ENCODE data around the gene CA5A. TPM values are rescaled to one million over a fixed set of nuclear protein-coding genes. Genes with fewer than 3 reads are reported as not detected.

The CA5A gene
- total and polyA plus RNA-seq, 2 of the 4 experiments (the other 2 are of a cell fraction): not detected

DNA sequence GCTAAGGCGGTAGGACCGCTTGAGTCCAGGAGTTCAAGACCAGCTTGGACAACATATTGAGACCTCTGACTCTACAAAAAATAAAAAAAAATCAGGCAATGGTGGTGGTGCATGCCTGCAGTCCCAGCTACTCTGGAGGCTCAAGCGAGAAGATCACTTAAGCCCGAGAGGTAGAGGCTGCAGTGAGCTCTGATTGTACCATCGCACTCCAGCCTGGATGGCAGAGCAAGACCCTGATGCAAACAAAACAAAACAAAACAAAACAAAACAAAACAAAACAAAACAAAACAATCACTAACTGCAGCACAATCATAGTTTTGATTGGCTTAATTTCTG lies 12.4 kb upstream of the CA5A start:
- Histone ChIP-seq H3K9ac (ENCODE audit: low read depth, low read length) (no peak overlapping the region), H3K27me3 (ENCODE audit: control insufficient read depth, insufficient read depth, low read length) (no peaks in the 10 kb centered on the region), H4K5ac (ENCODE audit: low read depth, low read length) (no peak overlapping the region), H3K4me2 (ENCODE audit: low read depth, low read length) (no peak overlapping the region), H3K4me1 (ENCODE audit: control insufficient read depth, insufficient read depth, low read length) (peaks cover 4% of the 10 kb centered on the region), H3K56ac (ENCODE audit: extremely low read depth, insufficient read depth, low read length) (no peak overlapping the region), H2AK9ac (replicated peaks; ENCODE audit: low read depth, low read length, poor library complexity) (no peak overlapping the region), H3K23ac (ENCODE audit: low read depth, low read length) (no peak overlapping the region), H4K91ac (ENCODE audit: insufficient read depth, low read depth, low read length) (no peak overlapping the region), H3K9me3 (ENCODE audit: control insufficient read depth, insufficient read depth, low read length) (no peaks in the 10 kb centered on the region), H3K4ac (ENCODE audit: low read depth, low read length) (no peak overlapping the region), H3K14ac (replicated peaks; ENCODE audit: low read depth, low read length) (no peak overlapping the region), H3K27ac (ENCODE audit: insufficient read depth, low read length) (no peak overlapping the region), H2BK120ac (ENCODE audit: low read depth, low read length) (no peak overlapping the region), H2AK5ac (ENCODE audit: low read depth, low read length) (no peak overlapping the region), H3K9me1 (ENCODE audit: insufficient read depth, low read length) (peaks cover 6% of the 10 kb centered on the region; the same call in 1 of the 2 replicates), H4K20me1 (ENCODE audit: insufficient read depth, low read length) (no peaks in the 10 kb centered on the region), H2BK15ac (ENCODE audit: low read depth, low read length) (no peak overlapping the region), H2AFZ (replicated peaks; ENCODE audit: low read length, poor library complexity) (no peak overlapping the region), H3K4me3 (ENCODE audit: insufficient read depth, low read depth, low read length) (no peak overlapping the region), H2BK20ac (ENCODE audit: low read depth, low read length) (no peak overlapping the region), H4K8ac (ENCODE audit: low read depth in 2 of 2, low read length in 2 of 2) (no peak overlapping the region), H3K36me3 (ENCODE audit: control insufficient read depth, insufficient read depth, low read length) (peaks cover under 1% of the 10 kb centered on the region), H3K18ac (ENCODE audit: low read depth, low read length) (no peak overlapping the region), H2BK5ac (ENCODE audit: low read depth, low read length, poor library complexity, severe bottlenecking) (no peak overlapping the region), H3K79me1 (ENCODE audit: low read depth in 1 of 2, low read length in 2 of 2) (peaks cover 15 to 18% of the 10 kb centered on the region in 2 experiments)
- in situ Hi-C loops (cut with MboI; ENCODE audit: low sequenced_read_pairs): no loop called here
- ChIA-PET CTCF (no interaction called here), POLR2A (ENCODE audit: unreplicated experiment) (no interaction called here)
- ATAC-seq (ENCODE audit: low read depth): no peak
- intact Hi-C loops (cut with micrococcal nuclease): no loop called here
- no TSS peak for BruUV-seq (replicated peaks)
- no peak for DNase-seq
- dilution Hi-C loops (cut with HindIII; ENCODE audit: low sequenced_read_pairs, unreplicated experiment): no loop called here
- WGBS, 2 experiments (ENCODE audit: extremely low coverage in 2 of 2, insufficient read length in 1 of 2): 96% methylated on average over 3 of the region's 5 CpGs; no CpG with 5 or more reads in 1 of the 2 experiments
- TF ChIP-seq MAZ (IDR thresholded peaks at IDR 0.05; ENCODE audit: borderline replicate concordance, low read depth, low read length) (no peak), RFX5 (IDR thresholded peaks at IDR 0.05; ENCODE audit: low read depth, low read length) (no peak), MAFK (IDR thresholded peaks at IDR 0.05; ENCODE audit: low read depth, low read length) (peak; percentile 68; the same call in 1 of the 2 replicates)

Data from IMR-90 (cell line).